Stimulated activated naive CD4-positive, alpha-beta T cell (primary cell): ENCODE data around the gene GPC6.

Source experiments
- DNase-seq, 6 experiments: peaks; one replicate each; lab custom pipeline; 2025; lab: John Stamatoyannopoulos, UW

GPC6 gene

DNA sequence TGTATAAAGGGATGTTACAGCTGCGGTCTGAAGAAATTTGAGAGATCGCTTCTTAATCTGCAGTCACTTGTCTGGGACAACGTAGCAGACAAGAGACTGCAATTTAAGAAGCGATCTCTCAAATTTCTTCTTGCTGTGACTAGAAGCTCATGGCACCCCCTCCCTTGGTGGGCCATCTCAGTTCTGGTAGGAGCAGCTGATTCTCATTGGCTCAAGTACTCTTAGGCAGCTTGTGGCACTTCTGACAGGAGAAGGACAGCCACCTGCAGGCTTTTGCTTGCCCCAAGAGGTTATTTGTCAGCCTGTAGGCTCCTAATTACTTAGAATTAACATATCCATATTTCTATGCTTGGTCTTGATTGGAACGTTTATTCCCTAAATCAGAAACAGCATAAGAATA lies 749.9 kb downstream of the GPC6 start:
- no peak for DNase-seq

DNA sequence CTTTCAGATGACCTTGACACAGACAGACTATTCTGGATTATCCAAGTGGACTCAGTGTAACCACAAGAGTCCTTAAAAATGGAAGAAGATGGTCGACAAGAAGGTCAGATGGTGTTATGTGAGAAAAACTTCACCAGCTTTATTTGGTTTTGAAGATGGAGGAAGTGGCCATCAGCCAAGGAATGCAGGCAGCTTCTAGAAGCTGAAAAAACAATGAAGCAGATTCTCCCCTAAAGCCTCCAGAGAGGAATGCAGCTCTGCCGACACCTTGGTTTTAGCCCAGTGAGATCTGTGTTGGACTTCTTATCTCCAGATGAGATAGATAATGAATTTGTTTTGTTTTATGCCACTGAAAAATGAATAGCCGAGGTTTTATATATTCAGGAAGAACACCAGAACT lies 751.4 kb downstream of the GPC6 start:
- no peak for DNase-seq

DNA sequence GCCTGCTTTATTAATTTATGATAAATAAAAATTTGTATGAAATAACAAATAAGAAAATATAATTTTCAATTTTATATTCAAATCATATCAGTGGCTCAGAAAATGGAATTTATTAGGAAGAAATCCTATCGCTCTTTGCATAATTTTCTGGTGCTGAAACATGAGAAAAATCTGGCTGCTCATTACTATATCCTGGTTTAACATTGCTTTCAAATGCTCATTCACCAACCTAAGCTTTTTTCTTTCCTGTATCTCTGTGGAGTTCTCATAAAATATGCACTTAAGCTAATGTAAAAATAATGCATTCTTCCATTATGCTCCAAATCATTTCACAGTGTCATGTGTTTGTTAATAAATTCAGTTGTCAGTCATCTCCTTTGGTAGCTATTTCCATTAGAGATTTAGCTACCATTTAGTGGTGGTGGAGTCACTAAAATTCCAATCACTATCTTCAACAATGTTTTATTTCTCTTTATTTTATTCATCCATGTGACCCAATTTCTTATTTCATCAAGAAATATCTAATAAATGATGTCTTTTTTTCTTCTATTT lies 754.9 kb downstream of the GPC6 start:
- no peak for DNase-seq

DNA sequence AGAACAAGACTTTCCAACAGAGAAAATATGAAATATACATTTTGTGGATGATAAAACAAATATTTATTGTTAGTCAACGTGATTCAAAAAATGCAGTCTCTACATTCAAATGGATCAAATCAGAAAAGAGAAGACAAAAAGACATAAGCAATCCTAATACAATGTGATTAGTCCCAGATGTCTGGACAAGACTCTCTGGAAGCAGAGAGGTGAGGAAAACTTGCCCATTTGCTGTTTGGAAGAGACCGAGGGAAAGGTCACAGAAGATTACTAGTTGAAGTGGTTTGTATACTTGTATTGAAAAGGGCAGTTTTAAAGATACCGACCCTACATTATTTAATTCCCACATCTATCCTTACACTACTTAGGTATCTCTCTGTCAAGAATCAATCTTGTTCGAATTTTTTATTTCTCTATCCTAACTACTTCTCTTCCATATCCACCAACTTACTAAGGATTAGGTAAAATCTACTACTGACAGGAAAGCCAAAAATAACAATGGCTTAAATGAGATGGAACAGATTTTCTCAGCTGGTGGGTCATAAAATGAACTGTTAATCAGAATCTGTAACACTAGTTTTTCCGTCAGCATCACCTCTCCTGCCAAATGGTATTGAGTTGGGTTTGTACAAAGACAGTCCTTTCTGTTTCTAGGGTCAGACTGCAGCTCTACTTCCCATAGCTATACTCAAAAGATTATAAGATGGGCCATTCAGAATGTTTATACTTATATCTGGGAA lies 755.7 kb downstream of the GPC6 start:
- DNase-seq, result no peak

- no peak for DNase-seq
Observed at GRCh38 chr13:93984052-93984451, 757.4 kb downstream of the GPC6 start.

DNA sequence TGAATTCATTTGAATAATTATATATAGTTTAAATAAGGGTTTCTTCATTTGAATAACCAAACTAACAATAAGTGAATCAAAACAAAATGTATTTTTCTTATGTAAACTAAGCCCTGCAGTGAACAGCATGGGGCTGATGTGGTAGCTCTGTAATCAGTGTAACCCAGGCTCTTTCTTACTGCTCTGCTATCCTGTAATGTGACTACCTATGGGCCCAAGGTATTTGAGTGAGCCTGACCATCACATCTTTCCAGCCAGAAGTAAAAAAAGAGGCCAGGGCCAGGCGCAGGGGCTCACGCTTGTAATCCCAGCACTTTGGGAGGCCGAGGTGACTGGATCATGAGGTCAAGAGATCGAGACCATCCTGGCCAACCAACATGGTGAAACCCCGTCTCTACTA lies 758.3 kb downstream of the GPC6 start:
- no peak for DNase-seq

DNA sequence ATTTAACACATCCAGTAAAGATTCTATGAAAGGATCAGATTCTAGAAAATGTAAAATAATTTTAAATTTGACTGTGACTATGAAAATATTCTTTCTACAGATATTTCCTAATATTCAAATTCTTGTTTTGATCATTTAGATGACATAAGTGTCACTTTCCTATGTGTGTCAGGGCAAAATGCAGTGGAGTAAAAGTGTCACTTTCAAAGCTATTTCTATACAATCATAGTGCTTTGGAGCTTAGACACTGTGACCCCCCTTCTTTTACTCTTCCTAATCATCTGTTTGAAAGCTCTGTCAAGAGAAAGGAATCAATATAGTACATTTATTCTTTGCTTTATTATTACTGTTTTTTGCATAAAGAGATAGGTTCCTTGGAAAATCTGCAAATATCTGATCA lies 760.9 kb downstream of the GPC6 start:
- DNase-seq, result no peak

DNA sequence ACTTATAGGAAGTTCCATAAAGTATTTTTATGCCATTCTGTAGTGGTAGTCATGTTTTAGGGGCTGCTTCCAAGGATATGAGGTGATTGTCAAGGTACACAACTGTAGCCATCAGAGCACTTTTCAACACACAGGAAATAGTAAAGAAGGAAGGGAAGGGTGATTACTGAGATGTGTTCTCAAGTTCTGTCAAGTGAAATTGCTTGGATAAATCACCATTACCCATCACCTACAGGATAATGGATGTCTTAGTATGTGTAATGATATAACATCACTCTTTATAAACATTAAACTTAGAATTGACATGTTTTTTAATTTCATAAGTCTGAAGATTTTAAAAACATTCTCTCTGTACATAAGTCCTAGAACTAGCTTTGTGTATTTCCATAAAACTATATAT lies 765.0 kb downstream of the GPC6 start:
- no peak for DNase-seq

DNA sequence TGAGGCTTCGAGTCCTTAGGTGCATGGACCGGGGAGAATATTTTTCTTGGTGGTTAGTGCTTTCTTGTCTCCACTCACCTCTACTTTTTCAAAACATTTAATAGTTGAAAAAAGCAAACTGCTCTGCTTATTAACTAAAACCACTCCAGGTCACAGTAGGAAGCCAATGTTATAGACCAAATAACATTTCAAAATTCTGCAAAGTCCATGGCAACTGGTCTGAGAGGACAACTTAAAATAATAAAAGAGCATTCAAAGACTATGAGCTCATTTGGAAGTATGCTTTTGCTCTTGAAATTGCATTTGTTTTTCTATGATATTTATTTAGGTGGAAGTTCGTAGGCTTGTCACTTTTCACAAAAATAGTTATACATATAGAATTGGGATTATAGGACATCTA lies 769.9 kb downstream of the GPC6 start:
- no peak for DNase-seq

GRCh38 chr13:94006296-94006695 lies 779.7 kb downstream of the GPC6 start:
- DNase-seq, result no peak

- DNase-seq, result no peak
Observed at GRCh38 chr13:94007072-94007471, 780.5 kb downstream of the GPC6 start.

DNA sequence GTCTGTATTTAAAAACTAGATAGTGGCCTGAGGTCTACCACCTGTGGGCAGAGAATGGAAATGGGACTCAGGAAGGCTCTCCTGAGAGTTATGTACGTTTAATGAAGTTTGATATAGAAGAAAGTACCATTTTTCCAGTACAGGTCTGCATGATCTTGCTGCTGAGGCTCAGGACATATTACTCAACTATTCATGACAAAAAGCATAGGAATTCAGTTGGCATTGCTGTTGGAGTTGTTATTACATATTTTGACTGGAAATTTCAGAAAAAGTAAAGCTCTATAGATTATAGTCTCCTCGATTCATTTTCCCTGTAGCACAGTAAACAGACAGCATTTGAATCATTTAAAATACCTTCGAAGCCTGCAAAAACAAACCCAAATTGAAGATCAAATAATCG lies 783.1 kb downstream of the GPC6 start:
- DNase-seq, result no peak

- DNase-seq, result no peak
Observed at GRCh38 chr13:94014461-94014860, 787.9 kb downstream of the GPC6 start.

DNA sequence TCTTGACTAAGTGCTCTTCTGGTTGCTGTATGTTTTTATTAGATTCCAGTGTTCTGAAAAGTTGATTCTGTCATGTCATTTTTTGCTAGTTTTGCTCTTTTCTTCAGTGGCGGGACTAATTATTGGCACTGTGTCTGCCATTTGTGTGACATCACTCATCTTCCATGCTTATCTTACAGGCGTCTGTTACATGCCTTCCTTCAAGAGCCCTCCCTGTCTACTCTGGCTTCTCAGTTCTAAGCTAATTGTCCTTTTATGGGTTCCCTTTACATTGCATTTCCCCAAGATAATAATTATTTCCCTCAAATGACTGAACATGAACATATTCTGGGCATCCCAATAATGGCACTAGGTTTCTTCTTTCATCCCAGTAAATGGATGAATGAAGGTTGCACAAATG lies 793.8 kb downstream of the GPC6 start:
- no peak for DNase-seq

DNA sequence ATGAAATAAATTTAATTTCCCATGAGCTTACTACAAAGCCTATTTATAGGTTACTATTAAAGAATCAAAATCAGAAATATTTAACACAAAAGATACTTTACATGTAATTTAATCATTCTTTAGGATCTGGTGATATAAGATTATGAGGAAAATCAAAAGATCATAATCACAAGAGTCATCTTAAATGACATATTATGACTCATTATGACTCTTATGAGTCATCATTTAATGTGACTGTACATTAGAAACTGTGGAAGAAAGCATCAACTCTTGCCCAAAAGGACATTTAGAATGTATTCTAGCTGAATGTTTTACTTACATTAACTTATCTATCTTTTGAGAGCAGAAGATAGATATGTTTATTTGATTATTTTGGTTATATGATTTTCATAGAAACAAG lies 794.2 kb downstream of the GPC6 start:
- no peak for DNase-seq

GRCh38 chr13:94028234-94028633 lies 801.6 kb downstream of the GPC6 start:
- DNase-seq, result no peak

DNA sequence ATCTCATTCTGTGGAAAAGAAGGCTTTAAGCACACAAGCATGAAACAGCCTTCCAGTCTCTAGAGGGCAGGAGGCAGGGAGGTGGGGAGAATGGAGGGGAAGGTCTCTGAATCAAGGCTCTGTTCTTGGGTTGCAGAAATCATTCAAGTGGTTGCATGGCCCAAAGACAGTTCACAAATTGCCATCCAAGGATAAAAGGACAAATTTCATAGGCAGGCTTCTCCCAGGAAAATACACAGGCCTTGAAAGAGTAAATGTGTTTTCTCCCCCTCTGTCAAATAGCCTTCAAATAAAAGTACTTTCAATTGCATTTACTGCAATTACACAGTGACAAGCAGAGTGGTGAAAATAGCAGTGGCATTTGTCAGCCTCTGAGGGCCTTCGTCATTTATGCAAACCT lies 802.0 kb downstream of the GPC6 start:
- DNase-seq, result no peak

- DNase-seq, result no peak
Observed at GRCh38 chr13:94030415-94031119, 804.0 kb downstream of the GPC6 start.

GRCh38 chr13:94031609-94032008 lies 805.0 kb downstream of the GPC6 start:
- no peak for DNase-seq

- DNase-seq, result no peak
Observed at GRCh38 chr13:94033098-94033497, 806.5 kb downstream of the GPC6 start.

- DNase-seq, result no peak
Observed at GRCh38 chr13:94033830-94034642, 807.4 kb downstream of the GPC6 start.

DNA sequence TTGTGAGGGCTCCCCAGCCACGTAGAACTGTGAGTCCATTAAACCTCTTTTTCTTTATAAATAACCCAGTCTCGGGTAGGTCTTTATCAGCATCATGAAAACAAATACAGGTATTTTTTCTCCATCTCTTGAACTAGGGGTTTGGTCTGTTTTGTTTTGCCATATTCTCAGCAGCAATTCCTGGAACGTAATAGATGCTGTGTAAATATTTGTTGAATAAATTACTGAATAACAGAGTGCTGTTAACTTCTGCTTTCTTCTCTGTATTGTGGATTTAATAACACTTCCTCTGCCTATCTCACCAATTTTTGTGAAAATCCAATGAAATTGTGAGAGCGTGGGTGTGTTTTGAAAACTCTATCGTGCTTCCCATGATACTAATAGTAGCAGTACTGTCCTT lies 823.4 kb downstream of the GPC6 start:
- no peak for DNase-seq

- DNase-seq, result no peak
Observed at GRCh38 chr13:94050686-94051085, 824.1 kb downstream of the GPC6 start.
